DMS153 (cell line): ENCODE data around the gene PRSS38.

Source experiments
- DNase-seq: peaks from one replicate; lab custom pipeline; 2025; lab: John Stamatoyannopoulos, UW

PRSS38 gene

DNA sequence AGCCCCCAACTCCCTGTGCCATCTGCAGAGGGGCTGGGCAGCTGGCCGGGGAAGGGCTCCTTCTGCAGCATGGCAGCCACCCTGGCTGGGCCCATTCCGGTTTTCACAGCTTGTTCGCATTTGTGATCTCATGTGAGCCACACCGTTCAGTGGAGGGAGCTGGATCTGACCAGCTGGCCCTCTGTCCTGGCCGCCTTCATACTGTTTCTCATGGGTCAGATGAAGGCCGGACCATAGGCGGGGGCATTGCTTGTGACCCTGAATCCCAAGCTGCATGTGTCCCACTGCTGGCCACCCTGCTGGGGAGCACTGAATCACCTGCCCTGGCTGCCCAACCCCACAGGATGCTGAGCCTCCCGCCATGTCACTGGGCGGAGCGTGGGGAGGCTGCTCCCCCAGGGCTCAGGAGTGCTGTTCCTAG is 36.4 kb upstream of the PRSS38 start:
- DNase-seq = no peak

DNA sequence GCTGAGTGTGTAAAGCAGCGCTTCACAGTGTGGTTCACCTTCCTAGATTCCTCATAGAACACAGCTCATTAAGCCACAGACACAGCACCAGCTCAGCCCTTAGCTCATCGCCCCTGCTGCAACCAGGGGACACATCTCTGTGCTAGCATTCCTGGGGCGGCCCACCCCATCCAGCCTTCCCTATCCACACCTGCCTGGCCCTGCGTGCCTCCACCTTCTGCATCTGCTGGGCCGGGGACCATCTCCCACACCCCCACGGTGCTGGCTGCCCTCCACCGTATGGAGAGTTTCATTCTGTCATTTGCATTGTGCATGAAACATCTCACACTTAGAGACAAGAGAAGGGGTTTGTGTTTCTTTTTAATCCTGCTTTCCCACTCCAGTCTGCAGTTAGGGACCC is 35.8 kb upstream of the PRSS38 start:
- DNase-seq = no peak

DNA sequence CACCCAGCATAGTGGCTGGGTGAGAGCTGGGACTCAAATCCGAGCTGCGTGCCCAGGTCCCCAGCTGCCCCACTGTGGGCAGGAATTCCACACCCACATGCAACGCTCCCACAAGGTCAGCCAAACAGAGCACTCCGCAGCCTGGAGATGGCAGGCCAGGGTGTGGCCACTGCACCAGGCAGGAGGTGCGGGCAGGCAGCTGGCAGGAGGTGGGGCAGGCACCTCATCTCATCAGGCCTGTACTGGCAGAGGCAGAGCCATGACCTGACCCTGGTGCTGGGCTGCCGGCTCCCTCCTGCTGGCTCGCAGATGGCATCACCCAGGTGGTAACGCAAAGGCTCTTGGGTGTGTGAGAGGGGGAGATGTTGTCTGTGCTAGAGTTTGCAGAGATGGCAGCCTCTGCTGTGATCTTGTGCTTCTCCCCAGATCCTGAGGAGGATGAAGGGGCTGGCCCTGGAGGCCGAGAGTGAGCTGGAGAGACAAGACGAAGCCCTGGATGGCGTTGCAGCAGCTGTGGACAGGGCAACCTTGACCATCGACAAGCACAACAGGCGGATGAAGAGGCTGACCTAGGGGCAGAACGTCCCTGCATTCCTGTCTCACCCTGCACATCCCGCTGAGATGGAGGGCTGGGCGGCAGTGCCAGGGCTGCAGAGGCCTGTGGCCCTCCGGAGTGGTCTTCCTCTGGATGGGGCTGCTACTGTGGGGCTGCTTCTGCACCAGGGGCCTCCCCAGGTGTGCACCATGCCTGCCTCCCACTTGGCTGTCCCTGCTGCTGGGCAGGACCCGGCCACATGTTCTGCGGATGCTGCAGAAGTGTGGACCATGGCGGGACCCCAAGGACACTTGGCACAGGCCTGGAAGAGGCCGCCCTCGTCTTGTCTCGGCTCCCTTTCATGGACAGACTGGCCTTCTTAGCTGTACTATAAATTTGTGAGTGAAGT is 35.1 kb upstream of the PRSS38 start:
- DNase-seq = no peak

DNA sequence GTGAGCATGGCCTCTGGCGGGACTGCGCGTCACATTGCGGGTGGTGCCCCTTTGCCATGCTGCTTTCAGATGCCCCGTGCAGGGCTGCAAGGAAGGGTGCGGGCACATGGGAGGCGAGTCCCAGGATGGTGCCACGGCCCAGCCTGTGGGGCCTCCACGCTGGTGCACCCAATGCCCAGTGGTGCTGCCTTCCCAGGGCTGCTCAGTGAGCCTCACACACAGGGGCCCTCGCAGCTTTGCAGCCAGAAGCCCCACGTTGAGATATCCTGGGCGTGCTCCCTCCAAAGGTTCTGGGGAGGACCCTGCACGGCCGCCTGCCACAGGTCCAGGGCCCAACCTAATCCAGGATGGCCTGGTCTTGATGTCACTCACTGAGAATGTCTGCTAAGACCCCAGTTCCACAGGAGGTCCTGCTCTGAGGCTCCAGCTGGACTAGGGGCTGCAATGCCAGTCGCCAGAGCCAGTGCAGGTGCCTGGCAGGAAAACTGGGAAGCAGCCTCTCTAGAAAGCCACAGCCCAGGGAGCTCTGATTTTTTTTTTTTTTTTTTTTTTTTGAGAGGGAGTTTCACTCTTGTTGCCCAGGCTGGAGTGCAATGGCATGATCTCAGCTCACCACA is 34.1 kb upstream of the PRSS38 start:
- DNase-seq = no peak

DNA sequence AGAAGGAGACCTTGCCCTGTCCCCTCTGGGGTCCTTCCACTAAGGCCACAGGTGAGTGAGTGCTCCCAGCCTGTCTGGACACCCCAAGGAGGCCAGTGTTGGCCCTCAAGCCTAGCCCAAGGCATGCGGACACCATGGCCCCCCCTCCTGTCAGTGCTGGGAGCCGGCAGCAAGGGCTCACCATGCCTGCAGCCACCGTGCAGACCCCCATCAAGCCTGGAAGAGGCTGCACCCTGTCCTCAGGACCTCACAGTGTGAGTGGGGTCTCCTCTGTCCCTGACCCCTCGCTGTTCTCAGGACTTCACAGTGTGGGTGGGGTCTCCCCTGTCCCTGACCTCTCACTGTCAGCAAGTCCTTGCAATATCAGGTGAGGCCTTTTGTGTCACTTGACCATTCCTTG is 33.2 kb upstream of the PRSS38 start:
- DNase-seq = no peak

DNA sequence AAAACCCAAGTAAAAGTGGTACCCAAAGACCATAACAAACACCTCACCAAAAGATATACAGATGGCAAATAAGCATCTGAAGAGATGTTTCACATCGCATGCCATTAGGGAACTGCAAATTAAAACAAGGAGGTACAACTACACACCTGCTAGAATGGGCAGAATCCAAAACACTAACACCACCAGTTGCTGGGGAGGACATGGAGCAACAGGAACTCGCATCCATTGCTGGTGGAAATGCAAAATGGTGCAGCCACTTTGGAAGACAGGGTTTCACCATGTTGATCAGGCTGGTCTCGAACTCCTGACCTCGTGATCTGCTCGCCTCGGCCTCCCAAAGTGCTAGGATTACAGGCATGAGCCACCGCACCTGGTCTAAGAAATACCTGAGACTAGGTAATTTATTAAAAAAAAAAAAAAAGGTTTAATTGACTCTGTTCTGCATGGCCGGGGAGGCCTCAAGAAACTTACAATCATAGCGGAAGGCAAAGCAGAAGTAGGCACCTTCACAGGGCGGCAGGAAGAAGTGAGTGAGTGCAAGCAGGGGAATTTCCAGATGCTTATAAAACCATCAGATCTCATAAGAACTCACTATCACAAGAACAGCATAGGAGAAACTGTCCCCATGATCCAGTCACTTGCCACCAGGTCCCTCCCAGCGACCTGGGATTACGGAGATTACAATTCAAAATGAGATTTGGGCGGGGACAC is 30.2 kb upstream of the PRSS38 start:
- no peak for DNase-seq

DNA sequence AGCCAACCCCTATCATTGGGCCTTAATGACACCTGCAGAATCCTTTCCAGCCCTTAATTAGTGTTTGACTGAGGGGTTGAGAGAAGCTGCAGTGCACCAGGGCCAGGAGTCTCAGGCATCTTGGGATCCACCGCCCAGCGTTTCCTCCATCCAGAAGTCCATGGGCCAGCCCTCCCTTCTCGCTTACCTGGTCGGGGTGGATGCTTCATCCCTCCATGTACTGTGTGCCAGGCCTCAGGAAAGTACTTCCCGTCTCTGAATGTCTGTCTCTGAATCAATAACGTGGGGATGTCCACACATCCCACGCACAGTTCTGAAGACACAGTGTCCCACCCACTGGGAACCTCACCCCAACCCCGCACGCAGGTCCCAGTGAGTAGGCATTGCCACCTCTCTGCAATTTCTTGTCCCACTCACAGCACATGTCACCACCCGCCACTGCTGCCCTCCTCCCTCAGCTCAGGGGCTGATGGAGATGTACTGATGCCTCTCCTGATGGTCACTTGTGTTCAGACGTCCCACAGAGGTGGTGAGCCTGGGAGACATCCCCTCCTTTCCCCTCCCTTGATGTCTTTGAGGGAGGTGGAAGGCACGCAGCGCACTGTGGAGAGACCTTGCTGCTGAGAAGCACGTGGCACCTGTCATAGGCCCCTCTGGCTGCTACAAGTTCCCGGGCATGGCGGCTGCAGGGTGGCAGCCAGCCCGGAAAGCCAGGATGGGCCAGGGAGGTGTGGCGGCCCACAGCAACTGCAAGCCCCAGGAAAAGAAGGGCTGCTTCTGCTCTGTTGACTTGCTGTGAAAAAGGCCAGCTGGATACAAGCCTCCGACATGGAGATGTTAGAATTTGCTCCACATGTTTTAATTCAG is 29.4 kb upstream of the PRSS38 start:
- DNase-seq = no peak

DNA sequence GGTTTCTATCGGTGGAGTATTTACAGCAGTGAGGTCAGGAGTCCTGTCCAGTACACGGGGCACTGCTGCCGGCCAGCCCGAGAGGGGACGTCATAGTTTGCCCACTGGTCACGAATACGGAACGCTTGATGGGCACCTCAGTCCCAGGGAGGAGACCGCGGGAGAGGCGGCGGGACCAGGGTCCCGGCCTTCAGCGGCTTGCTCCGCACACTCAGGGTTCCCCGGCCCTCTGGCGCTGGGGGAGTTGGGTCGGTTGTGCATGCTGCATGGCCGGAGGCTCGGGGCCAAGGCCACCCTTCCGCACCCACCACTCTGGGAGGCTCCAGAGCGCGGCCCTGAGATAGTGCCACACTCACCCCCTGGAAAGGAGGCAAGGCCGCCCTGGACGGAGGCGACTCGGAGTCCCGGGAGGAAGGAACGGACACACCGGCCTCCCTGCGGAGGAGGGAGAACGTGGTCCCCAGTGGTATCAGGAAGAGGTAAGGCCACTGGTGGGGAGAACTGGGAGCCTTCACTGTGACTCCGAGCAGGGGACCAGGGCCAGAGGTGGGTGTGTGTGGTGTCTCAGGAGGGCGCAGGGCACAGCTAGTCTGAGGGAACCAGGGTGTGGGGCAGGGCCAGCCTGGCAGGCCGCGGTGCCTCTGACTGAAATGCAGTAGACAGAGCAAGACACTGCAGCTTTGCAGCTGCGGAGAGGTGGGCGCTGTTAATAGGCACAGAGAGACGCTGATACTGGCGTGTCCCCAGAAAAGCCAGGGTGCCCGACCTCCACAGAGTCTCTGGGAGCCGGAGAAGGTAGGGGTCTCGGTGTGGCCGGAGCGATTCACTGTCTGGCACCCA is 28.6 kb upstream of the PRSS38 start:
- DNase-seq = no peak

DNA sequence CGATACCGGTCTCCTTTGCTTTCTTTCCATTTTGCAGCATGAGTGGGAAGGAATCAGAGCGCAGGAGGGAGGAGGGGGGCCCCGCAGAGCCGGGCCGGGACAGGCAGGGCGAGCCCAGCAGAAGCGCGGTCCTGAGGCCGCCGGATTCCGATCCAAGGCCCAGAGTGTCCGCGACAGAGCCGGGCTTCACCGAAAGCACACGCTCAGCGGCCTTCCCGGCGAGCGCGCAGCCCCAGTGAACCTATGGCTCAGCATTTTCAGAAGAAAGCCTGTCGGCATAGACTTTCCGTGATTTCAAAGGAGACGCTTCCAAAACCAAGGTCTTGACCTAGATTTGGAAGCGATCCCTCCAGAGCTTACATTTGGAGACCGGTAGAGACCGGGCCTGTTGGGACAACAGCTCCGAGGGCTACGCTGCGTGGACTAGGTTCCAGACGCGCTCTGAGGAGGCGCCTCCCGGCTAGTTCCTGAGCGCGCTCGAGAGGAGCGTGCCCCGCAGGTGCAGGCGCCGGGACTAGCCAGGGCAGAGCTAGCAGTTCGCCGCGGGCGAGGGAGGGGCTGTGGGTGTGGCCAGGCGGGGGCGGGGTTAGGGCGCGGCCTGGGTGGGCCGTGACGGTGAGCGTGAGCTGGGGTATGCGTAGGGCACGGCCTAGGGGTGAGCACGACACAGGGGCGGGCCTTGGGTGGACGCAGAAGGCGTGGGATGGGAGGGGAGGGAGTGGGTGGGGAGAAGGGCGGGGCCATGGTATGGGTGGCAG is 27.8 kb upstream of the PRSS38 start:
- DNase-seq = peak; percentile 98

DNA sequence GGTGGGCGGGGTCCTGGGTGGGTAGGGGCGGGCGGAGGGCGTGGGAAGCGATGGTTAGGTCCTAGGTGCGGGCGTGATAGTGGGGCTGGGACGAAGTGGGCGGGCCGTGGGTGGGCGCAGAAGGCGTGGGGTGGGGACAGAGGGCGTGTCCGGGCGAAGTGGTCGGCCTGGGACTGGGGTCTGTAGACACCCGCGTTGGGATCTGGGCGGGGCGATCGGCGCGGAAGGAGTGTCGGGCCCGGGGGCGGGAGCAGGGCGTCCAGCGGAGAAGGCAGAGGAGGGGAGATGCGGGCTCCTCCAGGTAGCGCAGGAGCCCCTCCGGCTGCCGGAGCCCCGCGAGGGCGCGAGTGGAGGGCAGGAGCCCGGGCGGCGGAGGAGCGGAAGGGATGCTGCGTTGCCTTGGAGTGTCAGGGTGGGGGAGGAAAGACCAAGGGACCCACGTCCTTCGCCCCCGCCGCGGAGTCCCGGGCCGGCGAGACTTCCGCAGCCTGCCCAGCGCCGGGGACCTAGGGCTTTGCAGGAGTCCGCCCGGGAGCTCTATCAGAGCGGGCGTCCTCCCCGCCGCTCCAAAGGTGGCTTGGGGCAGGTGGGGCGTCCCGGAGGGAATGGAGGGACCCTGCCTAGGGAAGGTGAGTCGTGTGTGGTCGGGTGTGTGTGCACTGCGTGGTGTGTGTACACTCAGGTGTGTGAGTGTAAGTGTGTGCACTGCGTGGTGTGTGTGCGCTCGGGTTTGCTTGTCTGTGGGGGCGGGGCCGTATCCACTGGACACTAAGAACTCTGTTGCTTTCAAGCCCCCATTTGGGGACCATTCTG is 27.0 kb upstream of the PRSS38 start:
- peak; percentile 88 for DNase-seq

DNA sequence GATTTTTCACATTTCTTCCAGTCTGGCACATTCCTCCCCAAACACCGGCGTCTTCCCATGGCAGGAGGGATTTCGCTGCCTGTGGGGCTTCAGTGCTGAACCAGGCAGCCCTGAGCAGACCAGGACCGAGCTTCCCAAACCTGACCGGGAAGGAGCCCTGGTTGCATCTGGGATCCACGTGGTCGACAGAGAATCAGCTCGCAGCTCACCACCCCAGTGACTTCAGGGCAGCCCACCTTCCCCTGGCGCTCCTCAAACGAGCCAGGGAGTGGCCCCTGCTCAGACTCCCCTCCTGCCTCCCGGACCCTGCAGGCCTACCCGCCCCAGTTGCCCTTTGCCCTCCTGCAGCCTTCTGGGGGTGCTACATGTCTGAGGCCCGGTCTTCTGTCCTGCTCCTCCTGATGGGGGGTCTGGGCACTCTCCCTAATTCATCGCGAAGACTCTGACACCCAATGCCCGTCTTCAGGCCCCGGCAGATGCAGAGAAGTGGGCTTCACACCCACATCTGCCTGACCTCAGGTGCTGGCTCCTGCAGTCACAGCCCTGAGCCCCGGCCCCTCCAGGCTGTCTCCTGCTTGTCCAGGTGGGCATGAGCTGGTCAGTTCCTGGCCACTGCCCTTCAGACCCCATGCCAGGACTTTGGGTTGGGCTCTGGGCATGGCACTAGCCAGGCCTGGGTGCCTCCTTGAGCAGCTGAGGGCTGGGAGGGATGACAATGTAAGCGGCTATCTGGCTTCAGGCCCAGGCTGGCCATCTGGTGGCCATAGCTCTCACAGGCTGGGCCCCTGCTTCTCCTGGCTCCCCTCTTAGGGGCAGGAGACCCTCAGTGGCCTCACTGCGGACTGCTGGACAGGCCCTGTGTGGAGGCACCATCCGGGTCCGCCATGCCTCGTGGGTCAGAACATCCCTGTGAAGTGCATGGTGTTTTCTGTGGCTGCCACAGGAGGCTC is 26.1 kb upstream of the PRSS38 start:
- no peak for DNase-seq

DNA sequence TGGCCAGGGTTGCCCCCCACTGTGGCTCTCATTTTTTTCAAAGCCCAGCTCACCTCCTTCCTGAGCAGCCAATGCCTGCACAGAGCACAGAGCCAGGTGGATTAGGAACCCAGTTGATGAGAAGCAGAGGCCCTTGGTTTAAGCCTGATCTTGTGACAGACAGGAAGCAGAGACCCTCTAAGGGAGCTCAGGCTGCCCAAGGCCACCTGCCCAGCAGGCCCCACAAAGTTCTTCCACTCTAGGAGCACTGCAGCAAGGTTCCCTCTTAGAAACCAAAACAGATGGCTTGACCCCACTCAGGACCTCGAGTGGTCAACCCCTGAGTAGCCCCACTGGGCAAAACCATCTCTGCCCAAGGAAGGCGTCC is 25.5 kb upstream of the PRSS38 start:
- no peak for DNase-seq

DNA sequence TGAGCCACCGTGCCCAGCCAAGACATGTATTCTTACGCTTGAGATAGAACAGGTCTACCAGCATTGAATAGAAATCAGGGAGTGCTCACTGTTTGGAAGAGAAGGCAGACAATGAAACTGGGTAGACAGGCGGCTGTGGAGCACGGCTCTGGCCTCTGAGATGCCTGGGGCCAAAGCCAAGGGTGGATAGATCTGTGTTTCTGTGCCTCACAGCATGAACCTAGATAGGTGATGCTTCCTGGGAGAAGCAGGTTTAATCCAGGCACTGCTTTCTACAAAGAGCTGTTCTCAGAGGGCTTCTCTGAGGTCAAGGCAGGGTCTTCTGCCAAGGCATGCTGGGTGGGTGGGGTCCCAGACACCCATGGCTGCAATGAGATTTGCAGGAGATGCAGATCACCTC is 24.6 kb upstream of the PRSS38 start:
- no peak for DNase-seq

DNA sequence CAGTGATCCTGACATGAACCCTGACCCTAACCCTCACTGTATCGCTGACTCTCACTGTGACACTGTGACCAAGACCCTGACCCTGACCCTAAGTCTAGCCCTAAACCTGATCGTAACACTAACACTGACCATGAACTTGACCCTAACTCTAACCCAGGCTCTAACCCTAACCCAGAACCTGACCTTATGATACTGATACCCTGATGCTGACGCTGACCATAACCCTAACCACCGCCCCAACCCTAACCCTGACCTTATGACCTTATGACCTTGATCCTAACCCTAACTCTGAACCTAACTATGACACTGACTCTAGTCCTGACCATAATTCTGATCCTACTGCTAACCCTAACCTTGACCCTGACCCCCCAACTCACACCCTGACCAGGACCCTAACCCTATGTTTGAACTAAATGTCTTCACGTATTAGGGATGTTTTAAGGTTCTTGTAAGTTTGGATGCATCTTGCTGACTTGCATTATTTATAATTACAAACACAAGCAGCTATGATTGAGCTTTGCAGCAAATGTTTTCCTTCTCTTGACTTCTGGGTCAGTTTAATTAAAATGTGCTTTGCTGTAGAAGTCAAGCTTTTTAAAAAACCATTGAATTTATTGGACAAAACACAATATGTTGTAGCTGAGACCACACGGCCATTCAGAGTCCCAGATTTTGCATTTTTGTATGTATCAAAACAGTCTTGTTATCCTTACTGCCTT is 23.9 kb upstream of the PRSS38 start:
- no peak for DNase-seq

DNA sequence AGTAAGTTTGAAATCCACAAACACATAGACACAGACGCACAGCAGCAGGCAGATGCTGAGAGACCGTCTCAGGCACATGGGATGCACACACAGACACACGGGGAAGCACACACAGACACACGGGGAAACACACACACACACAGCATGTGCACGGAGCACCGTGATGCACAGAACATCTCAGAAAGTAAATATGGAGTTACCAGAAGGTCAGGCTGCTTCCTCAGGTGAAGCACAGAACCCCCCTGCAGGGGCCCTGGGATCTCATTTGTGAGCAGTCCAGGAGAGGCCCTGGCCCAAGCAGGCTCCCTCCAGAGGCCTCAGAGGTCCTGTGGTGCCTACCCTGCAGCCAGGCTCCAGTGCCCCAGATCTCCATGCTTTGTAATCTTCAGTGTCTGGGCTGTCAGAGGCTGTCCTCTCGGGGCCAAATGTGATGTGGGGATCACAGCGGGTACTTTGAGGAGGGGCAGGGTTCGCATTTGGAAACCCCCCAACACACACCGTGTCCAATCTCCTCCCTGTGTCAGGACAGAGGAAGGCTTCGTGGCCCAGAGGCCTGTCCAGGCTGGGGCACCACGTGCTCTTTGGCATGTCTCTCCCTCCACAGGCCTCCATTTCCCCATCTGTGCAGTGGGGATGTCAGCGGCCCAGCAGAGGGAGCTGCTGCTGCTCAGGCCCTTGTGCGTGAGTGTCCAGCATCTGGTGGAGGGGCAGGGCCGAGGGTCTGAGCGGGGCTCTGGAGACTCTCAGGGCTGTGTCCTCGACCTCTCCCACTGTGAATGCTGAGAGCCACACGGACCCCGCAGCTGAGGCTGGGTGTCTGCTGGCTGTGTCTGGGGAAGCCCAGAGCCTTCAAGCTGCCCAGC is 23.0 kb upstream of the PRSS38 start:
- no peak for DNase-seq

DNA sequence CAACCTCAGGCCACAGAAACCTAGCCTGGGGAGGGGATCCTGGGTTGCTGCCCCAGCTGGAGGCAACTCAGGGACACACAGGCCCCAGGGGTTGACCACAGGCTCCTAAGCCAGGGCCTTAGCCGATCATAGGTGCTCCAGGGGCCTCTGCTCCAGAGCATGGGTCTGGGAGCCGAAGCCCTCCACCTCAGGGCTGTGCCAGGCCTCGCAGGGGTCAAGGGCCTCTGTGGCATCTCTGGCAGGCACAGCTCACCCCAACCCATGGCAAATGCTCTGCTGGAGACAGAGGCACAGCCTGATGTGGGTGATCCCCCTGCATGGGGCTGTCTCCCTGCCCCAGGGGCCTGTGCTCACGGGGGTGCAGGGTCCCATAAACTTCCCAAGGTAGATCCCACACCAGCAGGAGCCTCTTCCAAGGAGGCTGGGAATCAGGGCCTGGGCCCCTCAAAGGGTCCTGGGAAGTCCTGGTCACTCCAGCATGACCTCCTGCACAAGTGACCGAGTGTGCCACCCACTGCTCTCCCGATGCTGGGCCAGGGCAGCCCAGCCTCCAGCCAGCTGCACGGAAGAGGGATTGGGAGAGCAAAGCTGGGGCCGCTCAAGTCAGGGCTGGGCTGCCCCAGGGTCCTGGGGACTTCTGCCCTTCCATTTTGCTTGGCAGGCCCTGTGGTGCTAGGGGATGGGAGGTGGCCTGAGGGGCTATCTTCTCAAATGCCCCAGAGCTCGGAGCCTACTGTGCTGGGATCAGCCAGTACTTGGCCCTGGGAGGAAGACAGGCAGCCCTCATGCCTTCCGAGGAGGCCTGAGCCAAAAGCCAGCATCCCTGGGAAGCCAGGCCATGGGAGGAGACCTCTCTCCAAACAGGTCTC is 22.2 kb upstream of the PRSS38 start:
- no peak for DNase-seq
